Psoas muscle (tissue), 8 donors: ENCODE measurements around the gene CRADD. TPM values are rescaled to one million over a fixed set of nuclear protein-coding genes. Genes with fewer than 3 reads are reported as not detected.

Experiments used
- ATAC-seq, 4 donors: fragments of 200-7000 bp; cut with Tn5 transposase; one replicate each; pipeline ENCODE4 v1.9.1; 2020; ENCODE audit warnings: moderate library complexity in 3 of 4, mild to moderate bottlenecking in 2 of 4
- DNase-seq, 2 donors: peaks; one replicate each; pipeline ENCODE4 v3.0.0-alpha.2; 2020
- H3K27ac ChIP-seq: fragments of 200-600 bp; one replicate; pipeline ENCODE4 v1.8.0; 2022
- H3K27me3 ChIP-seq, 3 donors: fragments of 200-600 bp in 1 of 3; one replicate each; pipeline versions ENCODE4 v1.6.1 to v1.8.0; 2013 to 2022; ENCODE audit warnings: low read length in 2 of 3, mild to moderate bottlenecking in 2 of 3, moderate library complexity in 1 of 3; ENCODE audit not compliant: insufficient read depth in 3 of 3
- H3K36me3 ChIP-seq, 2 donors: fragments of 200-600 bp in 1 of 2; one replicate each; pipeline versions ENCODE4 v1.6.1 to v1.8.0; 2013 to 2022; ENCODE audit warnings: low read depth in 1 of 2, mild to moderate bottlenecking in 1 of 2, moderate library complexity in 1 of 2; ENCODE audit not compliant: insufficient read depth in 1 of 2
- H3K4me1 ChIP-seq: fragments of 200-600 bp; one replicate; pipeline ENCODE4 v1.8.0; 2022
- H3K4me3 ChIP-seq: fragments of 200-600 bp; one replicate; pipeline ENCODE4 v1.8.0; 2022; ENCODE audit warnings: mild to moderate bottlenecking
- H3K9me3 ChIP-seq: fragments of 200-600 bp; one replicate; pipeline ENCODE4 v1.8.0; 2022
- CTCF ChIP-seq: fragments of 200-600 bp; IDR thresholded peaks from one replicate; pipeline ENCODE4 v1.8.0; 2022; ENCODE audit warnings: antibody characterized with exemption
- WGBS, 3 donors: extraction: QIAGEN DNeasy Blood & Tissue Kit; methylation state at CpG; one replicate each; pipeline versions ENCODE4 v1.1.6 to v1.1.7; 2013; 5-methylcytosine and 5-hydroxymethylcytosine counted together
- intact Hi-C, 2 donors: fragments of 100-400 bp; cut with DNase I; formaldehyde crosslinking; loops; one replicate each; pipeline versions ENCODE4 v1.11.0 to v1.14.2; 2022
- polyA plus RNA-seq, 3 donors: library from polyadenylated mRNA; stranded (reverse); fragments of 200-250 nt; gene quantifications; one replicate each; pipeline ENCODE4 v1.2.3, GENCODE V29; 2013
- total RNA-seq, 4 donors: library from RNA; stranded (reverse); fragmentation: NEBNext Ultra II Directional in 2 of 4; extraction: Animal tissue kit (Norgen Biotek cat#: 25700) in 2 of 4; gene quantifications; one replicate each; pipeline versions ENCODE4 v1.2.1 to v1.2.4, GENCODE V29; 2021 to 2023
- donor health status: healthy with polysubstance abuse.
- donor health status: DM: no; HTN: no; CAD: no; lungs with moderate emphysema.
- donor health status: Bipolar disorder and iron deficiency.
- donor health status: healthy.
- donor health status: DM: yes; HTN: yes; CAD: no.
- donor health status: DM: no; HTN: no; CAD: no.
- donor health status: DM: no; HTN: no; CAD: no.
- donor health status: DM: yes; HTN: yes; CAD: no.

The CRADD gene
- total and polyA plus RNA-seq, 7 donors, result 11.0 to 21.1 (median 12.7) TPM

GRCh38 chr12:93670104-93670503 lies 7.1 kb upstream of the CRADD start:
- 91 to 95% (median 94%) methylated on average over 4 of the region's 4 CpGs for WGBS, 3 donors
- TF ChIP-seq CTCF, result no peak
- intact Hi-C loops, result loop anchor here in 1 of 2 donors (10.0 kb wide), 1 partner anchor 145 kb away; no protein-coding TSS in a partner anchor
- no peak for ATAC-seq
- H3K4me3 ChIP-seq, result no peak overlapping the region
- H3K27ac ChIP-seq, result no peak overlapping the region
- H3K36me3 ChIP-seq, result no peaks in the 10 kb centered on the region
- no peaks in the 10 kb centered on the region for H3K27me3 ChIP-seq
- H3K4me1 ChIP-seq, result peaks cover 3% of the 10 kb centered on the region
- H3K9me3 ChIP-seq, result no peaks in the 10 kb centered on the region
- DNase-seq, result no peak

GRCh38 chr12:93671044-93671443 lies 6.1 kb upstream of the CRADD start:
- no peak for TF ChIP-seq CTCF
- H3K27ac ChIP-seq, result no peak overlapping the region
- no peaks in the 10 kb centered on the region for H3K9me3 ChIP-seq
- ATAC-seq, result no peak
- 74 to 84% (median 79%) methylated on average over 3 of the region's 3 CpGs for WGBS, 3 donors
- intact Hi-C loops, result loop anchor here in 1 of 2 donors (10.0 kb wide), 1 partner anchor 144 kb away; no protein-coding TSS in a partner anchor
- H3K4me3 ChIP-seq, result no peak overlapping the region
- H3K4me1 ChIP-seq, result peaks cover 3% of the 10 kb centered on the region
- no peaks in the 10 kb centered on the region for H3K27me3 ChIP-seq
- DNase-seq, result no peak
- H3K36me3 ChIP-seq, result no peaks in the 10 kb centered on the region

- DNase-seq (no peak), ATAC-seq (no peak)
- WGBS, 3 donors, result 21 to 41% (median 31%) methylated on average over 1 of the region's 1 CpG
- H3K4me3 ChIP-seq, result no peak overlapping the region
- no peaks in the 10 kb centered on the region for H3K36me3 ChIP-seq
- H3K9me3 ChIP-seq, result no peaks in the 10 kb centered on the region
- no peak for TF ChIP-seq CTCF
- no peaks in the 10 kb centered on the region for H3K27me3 ChIP-seq
- intact Hi-C loops, result loop anchor here in 1 of 2 donors (10.0 kb wide), 1 partner anchor 142 kb away; no protein-coding TSS in a partner anchor
- H3K27ac ChIP-seq, result no peak overlapping the region
- H3K4me1 ChIP-seq, result peaks cover 5% of the 10 kb centered on the region
Observed at GRCh38 chr12:93673084-93673483, 4.1 kb upstream of the CRADD start.

- H3K4me3 ChIP-seq, result no peak overlapping the region
- H3K9me3 ChIP-seq, result no peaks in the 10 kb centered on the region
- 85 to 93% (median 89%) methylated on average over 6 of the region's 6 CpGs for WGBS, 3 donors
- H3K27me3 ChIP-seq, result no peaks in the 10 kb centered on the region
- no peaks in the 10 kb centered on the region for H3K36me3 ChIP-seq
- peaks cover 18% of the 10 kb centered on the region for H3K4me1 ChIP-seq
- intact Hi-C loops, result loop anchor here in 1 of 2 donors (10.0 kb wide), 1 partner anchor 140 kb away; no protein-coding TSS in a partner anchor
- no peak overlapping the region for H3K27ac ChIP-seq
- ATAC-seq, result no peak
- no peak for DNase-seq
- no peak for TF ChIP-seq CTCF
Observed at GRCh38 chr12:93674386-93674785, 2.8 kb upstream of the CRADD start.
